ENCODE results near the gene MORN3.

The MORN3 gene

DNA sequence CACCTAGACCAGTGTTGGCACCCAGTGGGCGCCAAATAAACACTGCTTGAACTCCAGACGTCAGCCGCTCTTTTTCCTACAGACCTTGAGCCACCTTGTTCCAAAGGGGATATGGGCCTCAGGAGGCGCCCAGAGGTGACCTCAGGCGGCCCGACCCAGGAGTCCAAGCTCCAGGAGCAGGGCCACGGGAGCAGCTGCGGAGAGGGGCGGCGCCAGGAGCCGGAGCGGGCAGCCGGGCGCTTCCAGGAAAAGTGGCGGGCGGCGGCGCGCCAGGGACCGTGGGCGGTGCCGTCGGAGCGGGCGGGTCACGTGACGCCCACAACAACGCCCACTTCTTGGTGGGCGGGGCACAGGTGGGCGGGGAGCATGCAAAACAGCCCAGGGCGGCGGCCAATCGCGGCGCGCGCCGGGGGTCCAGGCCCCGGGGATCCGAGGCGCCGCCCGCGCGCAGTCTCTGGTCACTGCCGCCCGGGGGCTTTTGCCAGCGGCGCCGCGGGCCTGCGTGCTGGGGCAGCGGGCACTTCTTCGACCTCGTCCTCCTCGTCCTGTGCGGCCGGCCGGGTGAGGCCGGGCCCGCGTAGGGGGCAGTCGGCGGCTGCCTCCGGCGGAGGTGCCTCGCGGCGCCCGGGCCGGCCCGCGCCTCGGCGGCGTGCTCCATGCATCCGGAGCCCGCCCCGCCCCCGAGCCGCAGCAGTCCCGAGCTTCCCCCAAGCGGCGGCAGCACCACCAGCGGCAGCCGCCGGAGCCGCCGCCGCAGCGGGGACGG, 43.2 kb downstream of the MORN3 start, which contains the start of gene ORAI1:
TSS of gene ORAI1 (plus strand) at position 444 of the 766 bp plus-strand sequence.
- peak within 1 kb of the TSS; percentile 92 for H3K27ac ChIP-seq (replicated peaks)
- peak within 1 kb of the TSS; percentile 79 for H3K4me3 ChIP-seq (replicated peaks; ENCODE audit: insufficient read depth, low read length)
- H3K27me3 ChIP-seq (ENCODE audit: insufficient read depth, poor library complexity, severe bottlenecking): no peaks in the 10 kb centered on the region
- TF ChIP-seq CTCF (IDR thresholded peaks at IDR 0.05; ENCODE audit: insufficient read depth, low read length) (no peak), SPI1 (IDR thresholded peaks at IDR 0.05; ENCODE audit: borderline replicate concordance, low read depth) (no peak), POLR2AphosphoS5 (IDR thresholded peaks at IDR 0.05; ENCODE audit: low read depth) (no peak), GABPA (IDR thresholded peaks at IDR 0.05; ENCODE audit: low read depth) (no peak), REST (IDR thresholded peaks at IDR 0.05; ENCODE audit: insufficient replicate concordance, low read depth) (no peak)
- peak; percentile 90 to 94 for DNase-seq (ENCODE audit: low read depth in 1 of 2, low spot score in 1 of 2)

DNA sequence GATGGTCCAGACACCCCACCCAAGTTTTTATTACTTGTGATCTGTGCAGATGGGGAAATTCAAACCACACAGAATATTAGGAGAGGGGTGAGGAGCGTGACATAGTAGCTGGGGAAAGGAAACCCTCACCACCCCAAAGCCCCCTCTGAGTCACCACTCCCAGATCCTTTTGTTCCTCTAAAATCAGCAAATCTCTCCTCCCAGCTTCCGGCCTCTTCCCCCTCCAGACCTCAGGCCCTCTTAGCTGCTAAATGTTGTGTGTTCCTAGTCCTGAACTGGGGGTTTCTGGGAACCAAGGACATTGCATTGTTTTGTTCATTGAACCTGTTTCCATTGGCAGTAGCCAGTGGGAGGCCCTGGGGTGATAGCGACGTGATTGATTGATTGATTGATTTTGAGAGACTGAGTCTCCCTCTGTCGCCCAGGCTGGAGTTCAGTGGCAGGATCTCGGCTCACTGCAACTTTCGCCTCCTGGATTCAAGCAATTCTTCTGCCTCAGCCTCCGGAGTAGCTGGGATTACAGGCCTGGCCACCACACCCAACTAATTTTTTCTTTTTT, 49.0 kb downstream of the MORN3 start:
- Histone ChIP-seq H3K27ac (replicated peaks) (no peak overlapping the region), H3K27me3 (ENCODE audit: insufficient read depth, poor library complexity, severe bottlenecking) (no peaks in the 10 kb centered on the region), H3K4me3 (replicated peaks; ENCODE audit: insufficient read depth, low read length) (no peak overlapping the region)
- TF ChIP-seq POLR2AphosphoS5 (IDR thresholded peaks at IDR 0.05; ENCODE audit: low read depth) (no peak), SPI1 (IDR thresholded peaks at IDR 0.05; ENCODE audit: borderline replicate concordance, low read depth) (no peak)
- DNase-seq (ENCODE audit: low read depth in 1 of 2, low spot score in 1 of 2): peak in 1 of 2 experiments; percentile 14

DNA sequence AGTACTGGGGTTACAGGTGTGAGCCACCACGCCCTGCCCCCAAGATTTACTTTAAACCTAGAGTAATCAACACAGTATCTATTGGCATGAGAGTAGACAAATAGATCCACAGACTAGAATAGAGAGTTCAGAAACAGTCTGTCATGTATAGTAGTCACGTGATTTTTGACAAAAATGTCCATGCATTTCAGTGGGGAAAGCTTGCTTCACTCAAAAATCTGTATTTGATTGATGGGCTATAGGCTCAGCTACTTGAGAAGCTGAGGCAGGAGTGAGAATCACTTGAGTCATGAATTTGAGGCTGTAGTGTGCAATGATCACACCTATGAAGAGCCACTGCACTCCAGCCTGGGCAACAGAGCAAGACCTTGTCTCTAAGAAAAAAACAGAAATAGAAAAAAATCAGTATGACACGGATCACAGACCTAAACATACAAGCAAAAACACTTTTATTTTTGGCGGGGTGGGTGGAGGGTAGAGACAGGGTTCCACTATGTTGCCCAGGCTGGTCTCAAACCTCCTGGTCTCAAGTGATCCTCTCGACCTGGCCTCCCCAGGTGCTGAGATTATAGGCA, 50.7 kb downstream of the MORN3 start:
- Histone ChIP-seq H3K27ac (replicated peaks) (no peak overlapping the region), H3K4me3 (replicated peaks; ENCODE audit: insufficient read depth, low read length) (no peak overlapping the region), H3K27me3 (ENCODE audit: insufficient read depth, poor library complexity, severe bottlenecking) (no peaks in the 10 kb centered on the region)
- no peak for DNase-seq (ENCODE audit: low read depth in 1 of 2, low spot score in 1 of 2)
- no peak for TF ChIP-seq SPI1 (IDR thresholded peaks at IDR 0.05; ENCODE audit: borderline replicate concordance, low read depth)
- TF ChIP-seq REST (IDR thresholded peaks at IDR 0.05; ENCODE audit: insufficient replicate concordance, low read depth): no peak
- TF ChIP-seq GABPA (IDR thresholded peaks at IDR 0.05; ENCODE audit: low read depth): no peak
- no peak for TF ChIP-seq POLR2AphosphoS5 (IDR thresholded peaks at IDR 0.05; ENCODE audit: low read depth)

DNA sequence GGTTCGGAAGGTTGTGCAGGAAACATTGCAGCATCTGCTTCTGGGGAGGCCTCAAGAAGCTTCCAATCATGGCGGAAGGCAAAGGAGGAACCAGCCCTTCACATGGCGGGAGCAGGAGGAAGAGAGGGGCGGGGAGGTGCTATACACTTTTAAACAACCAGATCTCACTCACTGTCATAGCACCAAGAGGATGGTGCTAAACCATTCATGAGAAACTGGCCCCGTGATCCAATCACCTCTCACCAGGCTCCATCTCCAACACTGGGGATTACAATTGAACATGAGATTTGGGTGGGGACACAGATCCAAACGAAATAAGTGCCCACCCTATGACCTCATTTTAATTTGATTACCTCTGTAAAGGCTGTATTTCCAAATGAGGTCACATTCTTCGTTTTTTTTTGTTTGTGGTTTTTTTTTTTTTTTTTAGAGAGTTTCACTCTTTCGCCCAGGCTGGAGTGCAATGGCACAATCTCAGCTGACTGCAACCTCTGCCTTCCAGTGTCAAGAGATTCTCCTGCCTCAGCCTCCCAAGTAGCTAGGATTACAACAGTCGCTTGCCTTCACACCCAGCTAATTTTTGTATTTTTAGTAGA, 54.5 kb downstream of the MORN3 start:
- no peak for DNase-seq (ENCODE audit: low read depth in 1 of 2, low spot score in 1 of 2)
- no peak overlapping the region for H3K27ac ChIP-seq (replicated peaks)
- no peak overlapping the region for H3K4me3 ChIP-seq (replicated peaks; ENCODE audit: insufficient read depth, low read length)
- TF ChIP-seq SPI1 (IDR thresholded peaks at IDR 0.05; ENCODE audit: borderline replicate concordance, low read depth) (no peak), CTCF (IDR thresholded peaks at IDR 0.05; ENCODE audit: insufficient read depth, low read length) (no peak), GABPA (IDR thresholded peaks at IDR 0.05; ENCODE audit: low read depth) (no peak), REST (IDR thresholded peaks at IDR 0.05; ENCODE audit: insufficient replicate concordance, low read depth) (no peak), POLR2AphosphoS5 (IDR thresholded peaks at IDR 0.05; ENCODE audit: low read depth) (no peak)
- no peaks in the 10 kb centered on the region for H3K27me3 ChIP-seq (ENCODE audit: insufficient read depth, poor library complexity, severe bottlenecking)

Data from HL-60 (cell line).